Choroid plexus epithelial cell (primary cell): ENCODE results near the gene BMPR1A.
A peak's percentile ranks its signal among the peaks of the same experiment; 100 is the strongest.

ENCODE experiments used
- DNase-seq: peaks from one replicate; pipeline ENCODE4 v3.0.0-alpha.2; 2010; ENCODE audit warnings: low read depth
- H3K4me3 ChIP-seq: 2 replicates; pipeline ENCODE4 v1.5.1; 2011; ENCODE audit warnings: low read depth, mild to moderate bottlenecking, control low read depth, low read length, moderate library complexity
- TF ChIP-seq, protein P1 (sequence below): conservative IDR thresholded peaks from 2 replicates; pipeline ENCODE4 v1.5.1; 2011; ENCODE audit warnings: low read depth, mild to moderate bottlenecking, control low read depth, inconsistent platforms, low read length, moderate library complexity

BMPR1A gene

DNA sequence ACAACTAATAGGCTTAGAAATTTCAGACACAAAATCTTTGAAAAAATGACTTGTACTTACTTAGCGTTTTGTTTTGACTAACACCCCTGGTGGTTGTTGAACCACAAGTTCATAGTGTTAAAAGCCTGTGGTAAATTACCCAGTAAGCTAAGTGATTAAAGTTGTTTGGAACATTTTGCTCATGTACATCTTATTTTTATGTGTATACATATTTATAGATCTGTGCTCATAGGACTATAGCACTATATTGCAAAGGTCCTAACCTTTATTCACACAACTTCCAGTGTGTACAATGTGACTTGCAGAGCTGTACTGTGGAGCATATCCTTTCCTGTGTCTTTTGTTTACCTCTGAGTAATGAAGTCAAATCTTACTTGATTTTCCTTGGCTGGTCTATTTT, 79.6 kb downstream of the BMPR1A start:
- TF ChIP-seq, protein P1, sequence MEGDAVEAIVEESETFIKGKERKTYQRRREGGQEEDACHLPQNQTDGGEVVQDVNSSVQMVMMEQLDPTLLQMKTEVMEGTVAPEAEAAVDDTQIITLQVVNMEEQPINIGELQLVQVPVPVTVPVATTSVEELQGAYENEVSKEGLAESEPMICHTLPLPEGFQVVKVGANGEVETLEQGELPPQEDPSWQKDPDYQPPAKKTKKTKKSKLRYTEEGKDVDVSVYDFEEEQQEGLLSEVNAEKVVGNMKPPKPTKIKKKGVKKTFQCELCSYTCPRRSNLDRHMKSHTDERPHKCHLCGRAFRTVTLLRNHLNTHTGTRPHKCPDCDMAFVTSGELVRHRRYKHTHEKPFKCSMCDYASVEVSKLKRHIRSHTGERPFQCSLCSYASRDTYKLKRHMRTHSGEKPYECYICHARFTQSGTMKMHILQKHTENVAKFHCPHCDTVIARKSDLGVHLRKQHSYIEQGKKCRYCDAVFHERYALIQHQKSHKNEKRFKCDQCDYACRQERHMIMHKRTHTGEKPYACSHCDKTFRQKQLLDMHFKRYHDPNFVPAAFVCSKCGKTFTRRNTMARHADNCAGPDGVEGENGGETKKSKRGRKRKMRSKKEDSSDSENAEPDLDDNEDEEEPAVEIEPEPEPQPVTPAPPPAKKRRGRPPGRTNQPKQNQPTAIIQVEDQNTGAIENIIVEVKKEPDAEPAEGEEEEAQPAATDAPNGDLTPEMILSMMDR, result no peak
- DNase-seq, result peak; percentile 72
- H3K4me3 ChIP-seq, result no peak overlapping the region

DNA sequence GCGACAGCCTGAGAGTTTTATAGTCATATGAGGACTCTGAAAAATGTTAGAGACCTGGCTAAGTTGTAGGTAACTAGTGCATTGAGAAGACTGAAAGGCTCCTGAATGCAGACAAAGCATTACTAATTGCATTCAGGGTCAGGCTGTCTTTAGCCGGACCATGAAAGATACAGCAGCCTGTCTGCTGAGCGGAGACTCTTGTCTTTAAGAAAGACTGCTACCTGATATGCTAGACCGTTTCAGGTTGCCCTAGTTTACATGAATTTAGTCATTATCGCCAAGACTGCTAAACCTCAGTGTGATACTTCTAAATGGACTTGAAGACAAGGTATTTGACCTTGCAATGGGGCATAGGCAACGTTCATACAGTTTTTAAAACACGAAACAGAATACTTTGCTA, 81.2 kb downstream of the BMPR1A start:
- DNase-seq, result no peak
- H3K4me3 ChIP-seq, result no peak overlapping the region
- TF ChIP-seq, protein P1, result no peak

DNA sequence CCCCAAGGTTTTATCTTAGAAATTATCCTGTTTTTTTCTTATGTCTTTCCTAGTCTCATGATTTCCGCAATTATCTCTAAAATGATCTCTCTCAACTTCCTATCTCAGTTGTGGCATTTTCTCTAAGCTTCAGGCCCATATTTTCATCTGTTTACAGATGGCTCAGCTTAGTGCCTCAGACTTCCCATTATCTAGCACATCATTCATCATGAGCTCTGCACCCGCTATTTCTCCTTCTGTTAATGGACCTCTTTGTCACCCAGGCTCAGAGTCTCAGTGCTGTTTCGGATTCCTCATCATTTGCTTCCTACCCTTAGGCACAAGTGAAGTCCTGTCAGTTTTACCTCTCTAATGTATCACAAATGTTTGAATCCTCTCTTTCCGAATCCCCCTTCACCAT, 84.1 kb downstream of the BMPR1A start:
- TF ChIP-seq, protein P1, result no peak
- no peak for DNase-seq
- no peak overlapping the region for H3K4me3 ChIP-seq

DNA sequence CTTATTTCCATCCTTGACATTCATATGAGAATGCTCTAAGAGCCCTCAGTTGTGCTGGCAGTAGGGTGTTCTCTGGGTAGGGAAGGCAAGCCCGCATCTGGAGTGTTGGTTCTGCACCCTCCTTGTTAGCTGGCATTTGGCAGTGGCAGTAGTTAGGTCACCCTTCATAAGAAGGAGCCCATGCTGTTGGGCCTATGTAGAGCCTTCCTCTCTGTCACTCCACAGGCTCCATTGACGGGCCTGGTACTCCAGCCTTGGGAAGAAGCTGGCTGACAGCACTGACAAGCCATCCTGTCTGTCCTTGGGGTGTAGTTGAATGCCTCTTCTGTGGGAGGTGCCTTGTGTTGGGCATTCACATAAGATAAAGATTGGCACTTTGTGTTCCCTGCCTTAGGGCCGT, 89.7 kb downstream of the BMPR1A start:
- TF ChIP-seq, protein P1, result no peak
- no peak for DNase-seq
- H3K4me3 ChIP-seq, result no peak overlapping the region

DNA sequence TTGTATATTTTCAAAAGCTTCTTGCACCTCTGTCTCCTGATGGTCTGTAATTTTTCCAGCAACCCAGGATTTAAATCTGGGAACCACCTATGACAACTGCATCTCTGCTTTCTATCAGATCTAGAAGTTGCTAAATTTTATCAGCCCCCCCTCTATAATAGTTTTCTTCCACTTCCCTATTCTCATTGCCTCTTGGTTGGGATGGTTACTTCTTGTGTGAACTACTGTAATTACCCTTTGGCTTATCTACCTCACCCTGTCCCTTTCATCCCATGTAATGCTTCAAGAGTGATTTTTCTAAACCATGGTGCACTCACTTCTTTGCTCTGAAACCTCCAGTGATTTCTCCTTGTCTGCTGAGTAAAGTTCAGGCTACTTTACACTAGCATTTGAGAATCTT, 92.3 kb downstream of the BMPR1A start:
- TF ChIP-seq, protein P1, result no peak
- DNase-seq, result no peak
- no peak overlapping the region for H3K4me3 ChIP-seq

DNA sequence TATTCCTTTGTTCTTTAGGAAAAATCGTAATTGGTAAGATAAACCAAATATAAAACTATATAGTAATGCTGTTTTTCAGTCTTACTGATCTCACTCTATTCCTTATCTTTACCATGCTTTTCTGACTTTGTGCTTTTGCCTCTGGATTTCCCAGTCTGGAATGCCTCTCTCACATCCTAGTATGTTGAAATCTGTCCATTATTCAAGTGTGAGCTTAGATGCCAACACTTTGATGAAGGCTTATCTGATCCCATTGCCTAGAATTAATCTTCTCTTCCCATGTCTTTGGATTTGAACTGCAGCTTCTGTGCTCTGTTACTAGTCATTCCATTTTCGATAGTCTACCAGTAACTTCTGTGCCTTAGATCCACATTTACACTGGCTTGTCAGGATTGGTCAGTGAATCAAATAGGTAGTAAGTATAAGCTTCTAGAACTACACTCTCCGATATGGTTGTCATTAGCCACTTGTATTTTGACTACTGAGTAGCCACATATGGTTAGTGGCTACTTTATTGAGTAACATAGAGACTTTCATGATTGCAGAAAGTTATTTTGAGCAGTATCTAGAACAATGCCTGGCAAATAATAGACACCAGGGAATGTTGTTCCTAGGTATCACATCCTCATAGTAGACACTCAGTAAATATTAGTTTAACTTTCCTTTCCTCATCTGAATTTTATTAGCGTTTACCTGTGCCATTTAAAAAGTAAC, 92.9 kb downstream of the BMPR1A start:
- no peak for DNase-seq
- H3K4me3 ChIP-seq, result no peak overlapping the region
- TF ChIP-seq, protein P1, result no peak

DNA sequence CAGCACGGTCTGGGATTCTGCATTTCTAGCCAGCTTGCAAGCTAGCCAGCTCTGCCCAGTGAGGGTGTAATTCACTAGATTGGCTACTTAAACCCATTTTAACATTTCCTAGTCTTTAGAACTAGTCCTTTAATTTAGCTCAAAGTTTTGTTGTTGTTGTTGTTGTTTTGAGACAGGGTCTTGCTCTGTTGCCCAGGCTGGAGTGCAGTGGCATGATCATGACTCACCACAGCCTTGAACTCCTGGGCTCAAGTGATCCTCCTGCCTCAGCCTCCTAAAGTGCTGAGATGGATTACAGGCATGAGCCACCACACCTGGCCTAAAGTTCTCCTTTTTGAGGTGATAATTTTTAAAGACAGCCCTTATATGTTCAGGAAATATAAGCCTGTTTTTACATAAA, 94.1 kb downstream of the BMPR1A start:
- no peak for DNase-seq
- H3K4me3 ChIP-seq, result no peak overlapping the region
- TF ChIP-seq, protein P1, result no peak
